GM23338 (cell line): ENCODE measurements around the gene TMEM94. TPM values are rescaled to one million over a fixed set of nuclear protein-coding genes. Genes with fewer than 3 reads are reported as not detected.

Experiments
- ATAC-seq: fragments of 200-7000 bp; cut with Tn5 transposase; 3 replicates; pipeline ENCODE4 v1.9.1; 2020
- DNase-seq: peaks from one replicate; pipeline ENCODE4 v3.0.0-alpha.2; 2015; ENCODE audit warnings: low spot score
- H2AFZ ChIP-seq: fragments of 200-600 bp; sonication (generic); 2 replicates; pipeline ENCODE4 v1.8.0; 2016; ENCODE audit warnings: antibody characterized with exemption, mild to moderate bottlenecking, moderate library complexity
- H3F3A ChIP-seq: fragments of 200-600 bp; sonication (generic); replicated peaks from 2 replicates; pipeline ENCODE4 v1.8.0; 2017; ENCODE audit warnings: antibody characterized with exemption, mixed run types, low read depth
- H3K27ac ChIP-seq: fragments of 200-600 bp; sonication (generic); 2 replicates; pipeline ENCODE4 v1.6.1; 2016; ENCODE audit warnings: low read depth
- H3K27me3 ChIP-seq: fragments of 200-600 bp; sonication (generic); 2 replicates; pipeline ENCODE4 v1.8.0; 2016; ENCODE audit warnings: mild to moderate bottlenecking, mixed run types, moderate library complexity; ENCODE audit not compliant: insufficient read depth
- H3K36me3 ChIP-seq: fragments of 200-600 bp; sonication (generic); 2 replicates; pipeline ENCODE4 v1.8.0; 2016; ENCODE audit warnings: mild to moderate bottlenecking; ENCODE audit not compliant: insufficient read depth
- H3K4me1 ChIP-seq: fragments of 200-600 bp; sonication (generic); 2 replicates; pipeline ENCODE4 v1.8.0; 2016; ENCODE audit warnings: mild to moderate bottlenecking, moderate library complexity; ENCODE audit not compliant: insufficient read depth
- H3K4me2 ChIP-seq: fragments of 200-600 bp; sonication (generic); 2 replicates; pipeline ENCODE4 v1.7.1; 2017; ENCODE audit warnings: mixed run types
- H3K4me3 ChIP-seq: fragments of 200-600 bp; sonication (generic); 2 replicates; pipeline ENCODE4 v1.6.1; 2016; ENCODE audit warnings: mixed run types
- H3K79me2 ChIP-seq: fragments of 200-600 bp; sonication (generic); replicated peaks from 2 replicates; pipeline ENCODE4 v1.8.0; 2017; ENCODE audit warnings: mild to moderate bottlenecking; ENCODE audit not compliant: insufficient read depth
- H3K9me2 ChIP-seq: fragments of 200-600 bp; sonication (generic); 2 replicates; pipeline ENCODE4 v1.8.0; 2017; ENCODE audit not compliant: insufficient read depth
- H4K20me1 ChIP-seq: fragments of 200-600 bp; sonication (generic); replicated peaks from 2 replicates; pipeline ENCODE4 v1.8.0; 2017; ENCODE audit warnings: mild to moderate bottlenecking; ENCODE audit not compliant: insufficient read depth
- H3K27ac Mint-ChIP-seq: 2 replicates; pipeline ENCODE4 v1.8.0; 2020; ENCODE audit warnings: inconsistent platforms, mild to moderate bottlenecking, moderate library complexity, mixed read lengths
- H3K27me3 Mint-ChIP-seq: 3 replicates; pipeline ENCODE4 v1.8.0; 2022; ENCODE audit warnings: low read depth, mild to moderate bottlenecking, moderate library complexity, mixed read lengths, inconsistent platforms; ENCODE audit not compliant: insufficient read depth, poor library complexity
- H3K36me3 Mint-ChIP-seq: 3 replicates; pipeline ENCODE4 v1.8.0; 2021; ENCODE audit warnings: low read depth, mild to moderate bottlenecking, inconsistent platforms, moderate library complexity, mixed read lengths
- H3K4me1 Mint-ChIP-seq: 3 replicates; pipeline ENCODE4 v1.8.0; 2020; ENCODE audit warnings: mild to moderate bottlenecking, inconsistent platforms, mixed read lengths
- H3K4me3 Mint-ChIP-seq: 3 replicates; pipeline ENCODE4 v1.8.0; 2021; ENCODE audit warnings: moderate library complexity, mild to moderate bottlenecking, inconsistent platforms, mixed read lengths
- H3K9me3 Mint-ChIP-seq: 3 replicates; pipeline ENCODE4 v1.8.0; 2020; ENCODE audit warnings: moderate library complexity, mild to moderate bottlenecking, inconsistent platforms, mixed read lengths
- CREB1 ChIP-seq: fragments of 250-450 bp; sonication (Bioruptor Pico); IDR thresholded peaks from 2 replicates; pipeline ENCODE4 v1.5.0; 2020; ENCODE audit warnings: low read depth, mild to moderate bottlenecking, moderate library complexity
- CTCF ChIP-seq, 2 experiments: fragments of 200-600 bp in 1 of 2; sonication (generic) in 1 of 2; conservative IDR thresholded peaks; 2 replicates each; pipeline versions ENCODE4 v1.5.1 to v1.6.1; 2016 to 2017; ENCODE audit warnings: antibody characterized with exemption in 2 of 2, low read depth in 2 of 2, mild to moderate bottlenecking in 2 of 2, moderate library complexity in 1 of 2
- ETS1 ChIP-seq: IDR thresholded peaks from 2 replicates; pipeline ENCODE4 v1.6.1; 2016; ENCODE audit warnings: antibody characterized with exemption
- JUNB ChIP-seq: IDR thresholded peaks from one replicate; pipeline ENCODE4 v1.6.1; 2016; ENCODE audit warnings: antibody characterized with exemption; ENCODE audit not compliant: unreplicated experiment
- NANOG ChIP-seq: IDR thresholded peaks from 2 replicates; pipeline ENCODE4 v1.6.1; 2016; ENCODE audit warnings: antibody characterized with exemption, borderline replicate concordance
- POLR2AphosphoS5 ChIP-seq: IDR thresholded peaks from 2 replicates; pipeline ENCODE4 v1.6.1; 2016; ENCODE audit warnings: antibody characterized with exemption, low read depth
- STAT1 ChIP-seq: IDR thresholded peaks from one replicate; pipeline ENCODE4 v1.6.1; 2016; ENCODE audit warnings: antibody characterized with exemption; ENCODE audit not compliant: unreplicated experiment
- ZNF331 ChIP-seq: fragments of 250-450 bp; sonication (Bioruptor Pico); IDR thresholded peaks from 2 replicates; pipeline ENCODE4 v1.5.0; 2020; ENCODE audit warnings: low read depth, mild to moderate bottlenecking, moderate library complexity
- ZNF462 ChIP-seq: fragments of 250-450 bp; sonication (Bioruptor Pico); IDR thresholded peaks from 2 replicates; pipeline ENCODE4 v1.5.0; 2020; ENCODE audit warnings: mild to moderate bottlenecking, moderate library complexity
- polyA plus RNA-seq: library from polyadenylated mRNA; unstranded; fragments of >200 nt; fragmentation: Nextera tagmentation; extraction: Ambion mirVana; gene quantifications from 2 replicates; pipeline ENCODE4 v1.2.1, GENCODE V29; 2016
- total RNA-seq: library from RNA; depleted of rRNA; stranded (reverse); fragments of >200 nt; shearing (Covaris generic); gene quantifications from 2 replicates; pipeline ENCODE4 v1.2.3, GENCODE V29; 2014

TMEM94 gene
- total and polyA plus RNA-seq, 2 experiments from 2014 or later: 24.0 to 66.0 TPM

GRCh38 chr17:75480281-75480680 lies 23.8 kb downstream of the TMEM94 start (continued):
- no peak for TF ChIP-seq ETS1

GRCh38 chr17:75481194-75482068 lies 25.0 kb downstream of the TMEM94 start:
- TF ChIP-seq ZNF462 (CRISPR knock-in tag): no peak
- TF ChIP-seq ETS1: no peak
- no peak for TF ChIP-seq NANOG
- no peak for TF ChIP-seq CREB1 (CRISPR knock-in tag)
- TF ChIP-seq POLR2AphosphoS5: no peak
- TF ChIP-seq ZNF331: no peak
- no peak for TF ChIP-seq STAT1
- TF ChIP-seq CTCF (conservative IDR thresholded peaks at IDR 0.05; ENCODE audit: low read depth in 2 of 2): no peak
- TF ChIP-seq JUNB: no peak
- Mint-ChIP-seq H3K4me3 (no peak overlapping the region), H3K9me3 (no peaks in the 10 kb centered on the region), H3K4me1 (peaks cover 7% of the 10 kb centered on the region), H3K27ac (peak overlapping the region; percentile 62), H3K36me3 (peaks cover 2% of the 10 kb centered on the region; the same call in 1 of the 3 replicates), H3K27me3 (peaks cover 14% of the 10 kb centered on the region)
- Histone ChIP-seq H3K9me2 (no peaks in the 10 kb centered on the region), H4K20me1 (no peaks in the 10 kb centered on the region; the same call in 1 of the 2 replicates), H3K4me2 (no peak overlapping the region), H3F3A (no peaks in the 10 kb centered on the region), H3K79me2 (no peaks in the 10 kb centered on the region), H2AFZ (no peak overlapping the region), H3K4me1 (peaks cover 5% of the 10 kb centered on the region; the same call in 1 of the 2 replicates), H3K27ac (no peak overlapping the region), H3K4me3 (no peak overlapping the region), H3K36me3 (no peaks in the 10 kb centered on the region), H3K27me3 (no peaks in the 10 kb centered on the region)
- DNase-seq (no peak), ATAC-seq (peak; percentile 13)
